HG03039 (cell line): ENCODE results near the gene CASK.

Experiments
- ATAC-seq: cut with Tn5 transposase; IDR thresholded peaks from one replicate; pipeline ENCODE4 v1.9.1; 2021; ENCODE audit warnings: mild to moderate bottlenecking, moderate library complexity; ENCODE audit not compliant: unreplicated experiment

CASK gene

DNA sequence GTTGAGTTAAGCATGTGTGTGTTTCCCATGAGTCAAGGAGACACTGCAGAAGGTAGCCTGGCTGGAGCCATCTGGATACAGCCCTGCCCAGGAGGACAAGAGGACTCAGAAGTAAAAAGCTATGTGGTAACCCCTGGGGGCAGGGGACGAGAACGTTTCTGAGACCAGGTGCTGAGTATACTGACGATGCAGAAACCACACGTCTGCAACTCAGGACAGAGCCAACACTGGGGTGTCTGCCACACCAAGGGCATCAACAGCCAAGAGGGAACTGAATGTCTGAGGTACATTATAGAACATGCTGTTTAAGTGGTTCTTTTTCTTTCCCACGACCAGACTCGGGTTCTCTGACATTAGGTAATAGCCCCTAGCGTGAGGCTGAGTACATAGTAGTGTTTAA, 328.7 kb downstream of the CASK start:
- ATAC-seq = no peak

DNA sequence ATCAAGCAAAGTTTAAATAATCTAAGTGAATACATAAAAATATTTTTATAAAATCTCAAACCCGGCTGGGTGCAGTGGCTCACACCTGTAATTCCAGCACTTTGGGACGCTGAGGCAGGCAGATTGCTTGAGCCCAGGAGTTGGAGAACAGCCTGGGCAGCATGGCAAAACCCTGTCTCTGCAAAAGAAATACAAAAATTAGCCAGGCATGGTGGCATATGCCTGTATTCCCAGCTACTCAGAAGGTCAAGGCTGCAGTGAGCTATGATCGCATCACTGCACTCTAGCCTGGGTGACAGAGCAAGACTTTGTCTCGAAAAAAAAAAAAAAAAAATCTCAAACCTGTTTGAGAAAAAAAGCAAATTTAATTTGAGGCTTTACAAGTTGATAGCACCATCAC, 331.4 kb downstream of the CASK start:
- ATAC-seq = no peak

DNA sequence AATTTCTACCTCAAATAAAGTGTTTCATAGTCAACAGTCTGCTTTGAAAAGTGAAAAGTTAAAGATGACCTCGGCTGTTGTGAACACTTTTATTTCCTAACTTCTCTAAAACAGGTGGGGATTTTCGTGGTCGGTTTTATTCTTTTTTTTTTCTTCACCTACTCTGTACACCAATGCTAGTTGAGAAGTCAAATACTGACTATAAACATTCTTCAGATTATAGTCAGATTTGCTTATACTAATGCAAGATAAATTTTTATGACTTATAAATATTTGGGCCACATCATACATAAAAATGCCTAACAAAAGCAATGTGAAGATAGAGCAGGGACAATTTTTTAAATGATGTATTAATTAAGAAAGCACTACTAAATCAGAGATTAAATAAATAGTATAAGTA, 332.7 kb downstream of the CASK start:
- no peak for ATAC-seq

DNA sequence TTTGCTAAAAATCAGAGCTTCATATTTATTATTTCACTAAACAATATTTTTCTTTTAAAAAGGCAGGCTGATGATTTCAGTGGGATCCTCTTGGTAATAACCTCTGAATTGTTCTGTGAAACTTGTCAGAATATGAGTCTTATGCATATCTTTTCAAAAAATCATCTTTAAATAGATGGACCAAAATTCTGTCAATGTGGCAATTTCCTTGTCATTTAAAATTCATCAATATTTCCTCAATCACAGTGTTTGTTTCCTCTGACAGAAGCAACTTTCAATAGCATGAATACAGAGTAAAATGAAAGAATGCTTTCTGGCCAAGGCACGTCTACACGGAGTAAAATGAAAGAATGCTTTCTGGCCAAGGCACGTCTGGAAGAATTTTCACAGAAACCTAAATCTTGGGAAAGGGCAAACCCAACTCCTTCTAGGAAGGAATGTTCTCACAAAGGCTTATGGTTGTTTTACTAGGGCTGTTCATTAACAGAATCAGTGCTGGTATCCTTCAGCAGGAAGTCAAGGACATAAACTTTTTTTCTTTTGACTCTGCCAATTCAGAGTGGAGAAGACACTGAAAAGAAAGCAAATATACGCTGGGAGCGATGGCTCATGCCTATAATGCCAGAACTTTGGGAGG, 333.6 kb downstream of the CASK start:
- ATAC-seq = no peak

DNA sequence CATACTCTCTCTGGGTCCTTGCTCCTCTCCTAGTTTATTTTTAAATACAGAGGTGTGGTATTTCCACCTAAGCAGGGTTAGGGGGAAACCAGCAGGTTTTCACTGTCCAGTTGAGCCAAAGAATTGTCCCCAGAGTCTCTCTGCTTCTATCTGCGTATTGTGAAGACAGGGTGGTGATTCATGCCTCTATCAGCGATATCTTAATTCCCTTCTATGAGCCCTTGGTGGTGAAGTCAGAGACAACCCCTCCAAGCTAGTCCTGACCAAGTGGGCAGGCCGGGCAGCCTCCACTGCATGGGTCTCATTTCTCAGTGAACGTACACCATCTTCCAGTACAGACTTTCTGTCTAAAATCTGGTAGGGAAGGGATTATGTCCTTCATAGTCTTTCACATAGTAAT, 335.1 kb downstream of the CASK start:
- ATAC-seq = no peak

DNA sequence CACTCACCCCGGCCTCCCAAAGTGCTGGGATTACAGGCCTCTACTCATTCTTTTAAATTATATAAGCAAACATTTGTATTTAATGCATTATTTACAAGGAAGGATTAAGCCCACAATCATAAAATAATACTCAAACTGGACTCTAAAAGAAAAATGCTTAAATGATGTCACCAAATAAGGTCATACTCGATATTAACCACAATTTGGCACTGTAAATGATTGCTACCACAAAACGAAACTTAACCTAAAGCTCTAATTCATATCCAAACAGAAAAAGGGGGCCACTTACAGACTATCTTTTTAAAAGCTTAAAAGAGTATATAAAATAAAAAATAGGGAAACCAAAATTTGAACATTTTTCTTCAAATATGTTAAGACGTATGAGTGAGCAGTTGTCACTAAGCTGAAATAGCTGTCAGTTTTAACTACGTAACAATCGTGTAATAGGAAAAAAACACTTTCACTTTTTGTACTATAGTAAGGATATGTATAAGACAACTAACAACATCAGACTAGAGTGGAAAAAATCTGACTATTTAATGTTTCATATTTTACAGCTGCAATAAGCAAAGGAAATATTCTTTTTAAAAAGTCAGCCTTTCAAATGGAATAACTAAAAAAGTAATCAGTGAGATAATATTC, 342.8 kb downstream of the CASK start:
- ATAC-seq = no peak

DNA sequence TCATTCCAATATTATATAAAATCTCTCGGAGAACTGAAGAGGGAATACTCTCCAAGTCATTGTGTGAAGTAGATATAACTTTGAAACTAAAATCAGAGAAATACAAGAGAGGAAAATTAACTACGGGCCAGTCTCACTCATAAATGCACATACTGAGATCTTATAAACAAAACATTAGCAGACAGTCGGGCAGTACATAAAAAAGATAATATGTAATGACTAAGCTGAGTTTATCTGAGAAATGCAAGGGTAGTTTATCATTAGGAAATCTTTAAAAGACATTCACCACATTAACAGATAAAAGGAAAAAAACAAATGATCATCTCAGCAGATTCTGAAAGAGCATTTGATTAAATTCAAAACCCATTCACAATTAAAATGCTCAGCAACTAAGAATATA, 359.5 kb downstream of the CASK start:
- no peak for ATAC-seq

DNA sequence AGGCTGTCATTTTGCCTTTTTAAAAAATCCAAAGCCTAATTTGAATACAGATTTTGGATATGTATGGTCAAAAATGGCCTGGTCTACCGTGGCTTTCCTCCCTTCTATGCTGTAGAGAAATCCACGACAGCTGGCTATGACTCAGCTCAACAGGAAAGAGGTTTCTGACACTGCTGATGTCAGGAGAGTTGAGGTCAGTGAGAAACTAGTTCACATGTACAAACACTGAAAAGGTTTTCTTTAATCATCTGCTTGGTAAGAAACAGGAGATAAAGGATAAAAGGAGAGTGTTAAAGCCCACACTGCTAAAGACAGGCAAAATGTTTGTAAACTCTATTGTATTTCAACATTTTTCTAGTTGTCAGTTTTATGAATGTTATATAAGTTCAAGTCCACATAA, 362.3 kb downstream of the CASK start:
- peak; percentile 68 for ATAC-seq

DNA sequence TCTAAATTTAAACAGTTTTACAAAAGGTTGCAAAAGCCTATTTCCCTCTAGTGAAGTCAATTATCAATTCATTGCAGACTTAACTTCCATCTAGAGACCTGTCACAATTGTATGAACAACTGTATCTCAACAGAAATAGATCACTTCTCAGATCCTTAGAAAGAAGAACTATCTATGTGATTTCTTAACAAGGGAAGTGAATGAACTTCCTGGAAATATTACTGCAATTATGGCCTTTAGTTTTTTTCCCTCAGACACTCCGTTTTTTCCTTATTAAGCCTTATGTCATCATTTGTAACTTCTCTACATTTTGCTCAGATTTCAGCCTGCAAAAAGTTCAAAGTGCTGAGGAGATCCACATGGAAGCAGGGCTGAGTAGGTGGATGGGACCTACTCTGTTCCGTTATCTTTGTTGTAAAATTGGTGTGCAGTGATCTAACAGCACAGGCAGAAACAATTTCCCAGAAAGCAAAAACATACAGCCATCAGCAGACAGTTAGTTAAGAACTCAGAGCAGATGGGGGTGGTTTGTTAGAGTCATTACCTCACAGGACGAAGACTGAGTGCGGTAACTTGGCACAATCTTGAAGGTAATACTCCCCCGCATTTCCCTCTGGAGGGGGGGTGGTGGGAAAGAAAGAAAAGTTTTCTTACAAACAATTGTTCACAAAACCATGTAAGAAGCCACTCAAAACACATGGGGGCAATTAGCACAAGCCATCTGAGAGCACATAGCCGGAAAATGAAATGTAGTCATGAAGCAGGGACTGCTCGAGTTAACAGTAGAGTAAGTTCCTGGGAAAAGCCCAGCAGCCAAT, 363.9 kb downstream of the CASK start:
- ATAC-seq = no peak

DNA sequence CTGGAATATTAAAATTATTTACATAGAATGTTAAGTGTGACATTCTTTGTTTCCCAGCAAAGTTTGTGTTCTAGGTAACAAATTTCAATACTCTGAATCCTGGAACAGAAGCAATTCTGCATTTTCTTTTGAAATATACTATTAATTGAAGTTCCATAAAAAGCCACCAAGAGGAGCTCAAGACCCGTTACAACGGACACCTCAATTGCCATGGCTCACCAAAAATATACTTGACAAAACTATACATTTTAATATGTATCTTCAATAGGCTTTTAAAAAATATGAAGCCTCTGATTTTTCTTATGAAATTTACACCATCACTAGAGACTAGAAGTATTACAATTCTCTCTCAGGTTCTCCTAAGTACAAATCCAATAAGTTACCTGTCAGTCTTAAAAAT, 364.8 kb downstream of the CASK start:
- no peak for ATAC-seq

DNA sequence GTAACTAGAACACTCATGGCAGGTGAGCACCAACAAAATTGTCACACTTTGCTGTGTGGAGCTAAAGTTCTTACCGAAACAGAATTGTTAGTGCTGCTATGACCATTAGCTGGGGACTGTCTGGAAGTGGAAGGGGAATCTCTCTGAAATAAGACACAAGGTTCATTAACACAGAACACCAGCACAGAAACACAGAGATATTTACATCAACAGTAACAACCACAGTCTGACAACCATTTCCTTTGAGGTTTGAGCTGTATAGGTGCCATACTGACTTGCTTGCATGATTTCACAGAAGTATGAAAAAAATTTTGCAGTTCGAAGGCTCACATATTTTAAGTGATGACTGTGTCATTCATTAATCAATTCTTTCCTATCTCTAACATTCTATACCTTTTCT, 366.4 kb downstream of the CASK start:
- ATAC-seq = no peak

DNA sequence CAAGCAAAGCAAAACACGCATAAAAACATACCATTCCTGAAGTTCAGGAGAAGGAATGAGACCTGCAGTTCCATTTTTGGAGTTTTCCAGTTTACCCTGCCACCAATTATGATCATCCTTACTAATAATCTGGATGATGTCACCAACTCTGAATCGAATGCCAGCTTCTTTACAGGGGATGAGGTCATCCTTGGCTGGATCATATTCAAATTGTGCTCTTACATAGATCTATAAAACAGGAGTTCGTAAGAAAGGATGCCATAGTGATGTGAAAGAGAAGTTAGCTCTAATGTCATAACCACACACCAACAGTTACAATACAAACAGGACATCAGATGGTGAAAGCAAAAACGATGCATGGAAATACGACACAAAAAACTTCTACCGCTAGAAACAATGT, 369.7 kb downstream of the CASK start:
- no peak for ATAC-seq

DNA sequence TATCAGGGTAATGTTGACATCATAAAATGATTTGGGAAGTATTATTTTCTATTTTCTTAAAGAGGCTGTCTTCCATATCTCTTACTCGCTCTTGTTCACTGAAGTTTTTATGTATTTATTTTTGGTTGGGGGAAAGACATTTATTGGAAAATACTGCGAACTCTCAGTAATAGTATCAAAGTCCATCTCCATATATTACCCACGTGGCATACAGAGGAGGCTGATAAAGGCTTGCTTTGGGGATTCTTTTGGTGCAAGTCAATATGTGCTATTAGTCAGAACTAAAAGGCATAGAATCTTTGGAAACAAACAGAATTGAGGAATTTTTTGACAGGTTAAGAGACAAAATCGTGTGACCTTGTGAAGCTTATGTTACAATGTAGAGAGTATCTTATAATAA, 374.9 kb downstream of the CASK start:
- no peak for ATAC-seq

DNA sequence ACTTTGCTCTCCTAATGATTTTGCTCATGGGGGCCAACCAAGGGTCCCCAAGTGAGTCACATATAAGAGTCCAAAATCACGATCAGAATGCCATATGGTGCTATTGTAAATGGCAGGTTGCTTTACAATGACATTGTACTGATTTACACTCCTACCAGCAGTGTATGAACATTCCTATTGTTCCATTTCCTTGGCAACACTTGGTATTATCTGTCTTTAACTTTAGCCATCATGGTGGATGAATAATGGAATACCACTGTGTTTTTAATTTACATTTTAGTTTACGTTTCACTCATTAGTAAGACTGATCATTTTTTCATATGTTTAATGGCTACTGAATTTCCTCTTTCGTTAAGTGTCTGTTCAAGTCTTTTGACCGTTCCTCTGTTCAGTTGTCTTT, 379.7 kb downstream of the CASK start:
- no peak for ATAC-seq

DNA sequence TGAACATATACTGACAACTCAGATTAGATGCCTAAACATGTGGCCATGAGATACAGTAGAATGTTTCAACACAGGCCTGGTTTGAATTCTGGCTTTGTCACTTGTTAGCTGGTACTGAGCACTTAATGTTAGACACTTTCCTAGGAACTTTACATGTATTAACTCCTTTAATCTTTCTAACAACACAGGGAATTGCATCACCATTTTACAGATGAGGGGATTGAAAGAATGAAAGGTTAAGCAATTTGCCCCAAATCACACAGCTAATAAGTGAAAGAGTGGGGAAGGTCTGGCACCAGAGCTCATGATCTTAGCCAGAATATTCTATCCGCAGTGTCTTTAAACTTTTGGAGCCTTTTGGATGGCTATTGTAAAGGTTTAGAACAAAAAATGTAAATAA, 380.3 kb downstream of the CASK start:
- no peak for ATAC-seq

DNA sequence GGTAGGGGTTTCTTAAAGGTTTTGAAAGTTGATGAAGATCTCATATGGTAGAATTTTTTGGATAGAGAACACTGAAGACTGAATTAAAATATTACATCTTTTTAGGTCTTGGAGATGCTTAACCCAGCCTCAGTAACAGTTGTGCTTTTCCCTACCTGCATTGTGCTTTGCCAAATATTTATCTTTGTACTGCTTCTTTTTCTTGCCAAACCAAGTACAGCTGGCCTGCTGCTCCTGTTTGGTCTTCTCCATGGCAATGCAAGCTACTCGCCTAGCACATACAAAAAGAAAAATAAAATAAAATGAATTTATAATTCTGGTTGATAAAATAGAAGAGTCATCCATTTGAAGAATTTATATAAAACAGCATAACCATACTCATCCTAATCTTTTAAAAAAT, 380.8 kb downstream of the CASK start:
- ATAC-seq = no peak

DNA sequence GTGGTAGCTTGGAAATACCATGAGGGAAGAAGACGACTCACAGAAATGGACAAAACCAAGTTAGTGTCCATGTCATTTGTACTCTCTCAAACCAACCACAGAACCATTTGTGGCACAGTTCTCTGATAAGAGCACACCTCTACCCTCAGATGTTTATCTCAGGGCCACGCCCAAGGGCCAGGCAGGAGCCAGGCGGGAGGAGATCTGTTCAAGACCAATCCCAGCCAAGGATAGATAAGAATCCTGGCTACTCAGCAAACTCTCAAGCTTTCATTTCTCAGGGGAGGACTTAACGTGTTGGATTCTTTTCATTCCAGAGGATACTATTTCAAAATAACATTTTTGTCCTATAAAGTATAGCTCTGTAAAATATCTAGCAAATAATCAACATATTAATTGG, 381.2 kb downstream of the CASK start:
- no peak for ATAC-seq

DNA sequence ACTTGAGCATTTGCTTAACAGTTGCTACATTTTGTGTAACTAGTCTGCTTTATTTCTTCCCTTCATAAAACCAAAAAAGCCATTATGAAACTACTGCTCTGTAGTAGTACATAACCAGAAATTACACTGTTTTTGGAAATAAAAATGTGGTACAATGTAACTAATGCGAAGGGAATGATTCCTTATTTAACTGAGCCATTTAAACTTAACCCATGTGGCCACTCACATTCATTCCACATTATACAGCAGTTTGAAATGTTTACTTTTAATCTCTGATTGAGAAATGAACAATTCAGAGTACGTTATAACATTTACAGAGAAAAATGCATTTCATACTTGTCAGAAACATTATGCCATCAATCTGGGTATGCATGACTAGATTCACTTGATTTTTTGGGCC, 382.0 kb downstream of the CASK start:
- no peak for ATAC-seq

DNA sequence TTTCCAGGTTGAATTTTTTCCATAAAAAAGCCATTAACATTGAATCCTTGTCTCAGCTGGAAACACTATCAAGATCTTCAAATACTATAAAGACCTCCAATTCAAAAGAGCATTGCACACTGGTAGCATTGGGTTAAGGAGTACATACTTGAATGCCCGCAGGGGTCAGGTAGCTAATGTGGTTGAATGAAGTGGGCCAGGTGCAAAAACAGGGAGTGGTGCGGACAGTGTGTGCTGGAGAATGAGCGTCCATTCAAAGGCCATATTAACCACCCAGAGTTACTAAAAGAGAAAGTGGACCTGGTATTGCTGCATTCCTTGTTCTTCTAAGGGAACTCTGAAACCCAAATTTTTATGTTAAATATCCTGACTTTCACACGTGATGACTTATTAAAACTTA, 384.6 kb downstream of the CASK start:
- ATAC-seq = no peak

DNA sequence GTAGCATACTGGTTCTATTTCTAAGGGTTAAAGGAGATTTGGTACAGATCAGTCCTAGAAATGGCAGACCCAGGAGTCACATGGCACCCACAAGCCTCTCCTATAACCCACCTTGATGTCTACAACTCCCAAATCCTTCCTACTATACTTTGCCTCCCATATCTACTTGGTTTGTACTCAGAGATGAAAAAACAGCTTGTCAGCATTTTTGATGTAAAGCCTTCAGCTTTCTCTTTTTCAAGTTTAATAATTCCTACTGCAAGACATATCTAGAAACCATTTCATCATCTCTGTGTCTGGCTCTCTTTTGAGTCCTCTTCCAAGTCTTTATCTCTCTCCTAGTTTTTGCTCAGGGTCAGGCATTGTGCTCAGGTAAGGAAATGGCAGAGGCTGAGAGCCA, 393.3 kb downstream of the CASK start:
- no peak for ATAC-seq

DNA sequence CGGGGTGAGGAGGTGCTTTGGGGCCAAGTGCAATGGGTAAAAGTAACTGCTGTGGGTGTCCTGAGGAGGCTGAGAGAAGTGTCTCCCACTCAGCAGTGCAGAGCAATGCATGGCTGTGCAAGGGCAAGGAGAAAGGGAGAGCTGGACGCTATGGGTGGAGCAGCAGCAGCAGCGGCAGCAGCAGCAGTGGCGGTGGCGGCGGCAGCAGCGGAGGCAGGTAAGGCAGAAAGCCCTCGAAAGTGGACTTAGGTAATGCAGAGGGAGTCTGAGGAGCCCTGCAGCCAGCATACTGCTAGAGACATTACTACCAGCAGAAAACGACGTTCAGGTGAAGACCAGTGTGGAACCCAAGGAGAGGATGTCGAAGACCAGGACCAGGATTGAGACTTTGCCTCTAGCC, 394.1 kb downstream of the CASK start:
- ATAC-seq = no peak

DNA sequence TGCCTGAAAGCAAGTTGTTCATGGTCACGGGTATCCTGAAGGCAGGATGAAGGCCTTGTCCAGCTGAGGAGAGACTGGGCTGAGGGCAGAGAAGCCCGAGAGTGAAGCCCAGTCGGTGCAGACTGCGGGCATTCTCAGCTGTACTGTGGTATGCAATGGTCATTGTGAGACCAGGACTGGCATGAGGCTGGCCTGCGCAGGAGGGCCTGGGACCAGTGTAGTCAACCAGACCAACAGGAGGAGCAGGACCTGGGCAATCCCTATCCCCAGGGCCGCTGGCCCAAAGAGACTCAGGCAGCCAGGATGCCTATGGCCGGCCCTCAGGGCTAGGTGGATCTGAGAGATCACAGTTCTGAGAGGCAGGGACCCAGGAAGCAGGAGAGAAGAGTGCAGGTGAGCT, 394.6 kb downstream of the CASK start:
- no peak for ATAC-seq
